ENCODE measurements around the gene PCBP2. TPM values are rescaled to one million over a fixed set of nuclear protein-coding genes. Genes with fewer than 3 reads are reported as not detected.
A peak's percentile ranks its signal among the peaks of the same experiment; 100 is the strongest.

PCBP2 gene
- total RNA-seq, 6 experiments from 2014 or later, result 254 to 463 (median 347) TPM

GRCh38 chr12:53506881-53507602 lies 55.1 kb downstream of the PCBP2 start, which contains the start of gene NPFF:
Gene NPFF (minus strand): TSS chr12:53507484. CDS start chr12:53507474, 10 bp downstream.
- Histone ChIP-seq H3K9me3 (no peaks in the 10 kb centered on the region), H3K36me3 (peaks cover 0 to 21% (median 5%) of the 10 kb centered on the region in 4 donors), H3K4me1 (peaks cover 0 to 8% (median 1%) of the 10 kb centered on the region in 4 donors), H3K4me3 (no peak within 1 kb of the TSS), H3K27ac (no peak within 1 kb of the TSS), H3K27me3 (no peaks in the 10 kb centered on the region)
- DNase-seq, result peak in 1 of 3 donors; percentile 28
- no peak for ATAC-seq
- TF ChIP-seq POLR2A (IDR thresholded peaks at IDR 0.05), result no peak
- TF ChIP-seq CTCF (IDR thresholded peaks at IDR 0.05), result no peak
- WGBS (ENCODE audit: insufficient coverage, low coverage, low lambda C conversion rate, missing lambda C conversion rate), result 88% methylated on average over 3 of the region's 9 CpGs
- intact Hi-C loops (cut with DNase I), result loop anchor here in 1 of 2 donors (10.0 kb wide), 1 partner anchor 182 kb away; the partner anchor contains the start of gene AAAS

GRCh38 chr12:53507603-53507885 lies 55.6 kb downstream of the PCBP2 start:
- TF ChIP-seq CTCF (IDR thresholded peaks at IDR 0.05) (no peak), POLR2A (IDR thresholded peaks at IDR 0.05) (no peak)
- Histone ChIP-seq H3K36me3 (peaks cover 0 to 24% (median 5%) of the 10 kb centered on the region in 4 donors), H3K4me1 (peaks cover 0 to 6% (median 0%) of the 10 kb centered on the region in 4 donors), H3K9me3 (no peaks in the 10 kb centered on the region), H3K27me3 (no peaks in the 10 kb centered on the region), H3K27ac (no peak overlapping the region), H3K4me3 (no peak overlapping the region)
- ATAC-seq (no peak), DNase-seq (no peak)
- WGBS (ENCODE audit: insufficient coverage, low coverage, low lambda C conversion rate, missing lambda C conversion rate), result no CpG with 5 or more reads among the region's 4 CpGs
- intact Hi-C loops (cut with DNase I), result loop anchor here in 1 of 2 donors (10.0 kb wide), 1 partner anchor 183 kb away; the partner anchor contains the start of gene AAAS

DNA sequence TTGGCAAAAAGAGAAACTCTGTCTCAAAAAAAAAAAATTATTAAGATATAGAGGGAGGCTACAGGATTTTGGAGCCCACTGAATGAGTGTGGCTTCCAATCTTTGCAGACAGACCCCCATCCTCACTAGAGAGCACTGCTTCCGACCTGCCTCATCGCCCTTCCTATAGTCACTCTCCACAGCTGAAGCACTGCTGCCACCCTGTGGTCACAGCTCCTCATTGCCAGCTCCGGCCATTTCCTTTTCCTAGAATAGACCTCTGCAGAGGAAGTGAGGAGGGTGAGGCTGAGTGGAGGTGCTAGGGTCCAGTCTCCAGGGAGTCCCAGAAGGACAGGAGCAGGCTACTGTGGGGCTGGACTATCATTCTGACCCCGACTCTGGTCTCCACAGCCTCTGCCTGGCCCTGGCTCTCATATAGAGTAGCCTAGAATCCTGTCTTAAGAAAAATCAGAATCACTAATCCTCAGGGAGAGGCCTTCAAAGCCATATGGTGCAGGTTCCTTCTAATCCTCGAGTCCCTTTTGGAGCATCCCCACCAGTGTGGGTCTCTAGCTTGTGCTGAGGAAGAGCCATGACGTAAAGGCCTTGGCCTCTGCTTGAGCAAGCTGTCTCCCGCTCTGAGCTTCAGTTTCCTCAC lies 56.8 kb downstream of the PCBP2 start:
- intact Hi-C loops (cut with DNase I), result loop anchor here in 1 of 2 donors (10.0 kb wide), 1 partner anchor 184 kb away; the partner anchor contains the start of gene AAAS
- ATAC-seq (peak; percentile 89 to 93 (median 90)), DNase-seq (peak; percentile 77 to 81 (median 80))
- no peaks in the 10 kb centered on the region for H3K9me3 ChIP-seq
- 0% methylated on average over 4 of the region's 7 CpGs for WGBS (ENCODE audit: insufficient coverage, low coverage, low lambda C conversion rate, missing lambda C conversion rate)
- H3K27ac ChIP-seq, result no peak overlapping the region
- TF ChIP-seq POLR2A (IDR thresholded peaks at IDR 0.05) (no peak), CTCF (IDR thresholded peaks at IDR 0.05) (peak; percentile 85 to 93 (median 90))
- no peaks in the 10 kb centered on the region for H3K27me3 ChIP-seq
- H3K4me1 ChIP-seq, result peaks cover 0 to 6% (median 0%) of the 10 kb centered on the region in 4 donors
- H3K36me3 ChIP-seq, result peaks cover 0 to 31% (median 9%) of the 10 kb centered on the region in 4 donors
- H3K4me3 ChIP-seq, result no peak overlapping the region

DNA sequence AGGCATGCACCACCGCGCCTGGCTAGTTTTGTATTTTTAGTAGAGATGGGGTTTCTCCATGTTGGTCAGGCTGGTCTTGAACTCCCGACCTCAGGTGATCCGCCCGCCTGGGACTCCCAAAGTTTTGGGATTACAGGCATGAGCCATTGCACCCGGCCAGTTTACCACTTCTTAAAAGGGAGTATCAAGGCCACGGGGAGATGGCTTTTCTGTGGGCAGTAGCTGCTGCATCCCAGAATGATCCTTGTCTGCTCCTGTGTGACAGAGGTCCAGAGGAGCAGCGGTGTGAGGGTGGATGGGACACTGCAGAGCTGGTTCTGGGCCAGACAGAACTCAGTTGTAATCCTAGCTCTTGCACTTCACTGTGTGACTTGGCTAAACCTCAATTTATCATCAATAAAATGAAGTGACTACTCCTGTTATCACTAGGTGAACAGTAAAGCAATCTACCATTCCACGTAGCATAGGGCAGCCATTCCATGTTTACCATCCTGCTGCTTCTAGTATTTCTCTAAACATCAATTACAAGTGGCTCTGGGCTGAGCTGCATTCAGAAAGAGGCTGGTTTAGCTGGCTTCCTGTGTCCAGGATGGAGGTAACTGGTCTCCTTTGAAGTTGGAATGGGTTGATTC lies 58.4 kb downstream of the PCBP2 start:
- H3K4me1 ChIP-seq, result peaks cover 0 to 6% (median 0%) of the 10 kb centered on the region in 4 donors
- DNase-seq (no peak), ATAC-seq (peak in 3 of 4 donors; percentile 3 to 29 (median 21))
- H3K4me3 ChIP-seq, result no peak overlapping the region
- no peaks in the 10 kb centered on the region for H3K9me3 ChIP-seq
- H3K36me3 ChIP-seq, result peaks cover 0 to 42% (median 16%) of the 10 kb centered on the region in 4 donors
- intact Hi-C loops (cut with DNase I), result no loop called here
- no peak overlapping the region for H3K27ac ChIP-seq
- WGBS (ENCODE audit: insufficient coverage, low coverage, low lambda C conversion rate, missing lambda C conversion rate), result 33% methylated on average over 1 of the region's 9 CpGs
- H3K27me3 ChIP-seq, result no peaks in the 10 kb centered on the region
- TF ChIP-seq CTCF (IDR thresholded peaks at IDR 0.05) (no peak), POLR2A (IDR thresholded peaks at IDR 0.05) (no peak)

Data from right lobe of liver (tissue), 6 donors.